ENCODE data around the gene ABI1. TPM values are rescaled to one million over a fixed set of nuclear protein-coding genes. Genes with fewer than 3 reads are reported as not detected.

The ABI1 gene
- total and polyA plus RNA-seq, 2 donors (not counting 1 experiment from before 2014, with no cell fraction given) = 37.8 to 80.5 TPM

GRCh38 chr10:26887611-26888215, 27.0 kb upstream of the ABI1 start:
- CTCF ChIA-PET = interaction anchor here (1.0 to 16.5 kb wide), 2 partner anchors 10 to 161 kb away, joined by 3 to 452 read pairs; no protein-coding TSS in a partner anchor
- Histone ChIP-seq H3K4me1 (ENCODE audit: control insufficient read depth in 2 of 2, insufficient read depth in 2 of 2, low read length in 2 of 2) (peaks cover 0 to 6% of the 10 kb centered on the region in 2 donors), H3K4me2 (replicated peaks; ENCODE audit: low read depth, low read length, poor library complexity, severe bottlenecking) (no peak overlapping the region), H3K27ac (ENCODE audit: low read length in 2 of 2) (no peak overlapping the region), H3K27me3 (replicated peaks in 1 of 4; ENCODE audit: control extremely low read depth in 1 of 4, control insufficient read depth in 3 of 4, insufficient read depth in 4 of 4, low read length in 3 of 4) (peaks cover 0 to 2% (median 0%) of the 10 kb centered on the region in 4 experiments), H3K9ac (ENCODE audit: low read length) (no peak overlapping the region), H3K9me3 (ENCODE audit: control extremely low read depth in 1 of 3, control insufficient read depth in 2 of 3, insufficient read depth in 1 of 3, low read length in 2 of 3) (peaks cover 0 to 4% (median 0%) of the 10 kb centered on the region in 3 donors), H3K36me3 (replicated peaks in 1 of 2; ENCODE audit: control extremely low read depth in 1 of 2, control insufficient read depth in 1 of 2, extremely low read depth in 1 of 2, insufficient read depth in 2 of 2, low read length in 1 of 2) (no peaks in the 10 kb centered on the region), H3K79me2 (ENCODE audit: control insufficient read depth, insufficient read depth, low read length) (no peaks in the 10 kb centered on the region), H2AFZ (ENCODE audit: insufficient read depth, low read depth, low read length, poor library complexity, severe bottlenecking) (no peak overlapping the region), H3K4me3 (ENCODE audit: control extremely low read depth in 1 of 5, extremely low read depth in 1 of 5, insufficient read depth in 1 of 5, low read depth in 2 of 5, low read length in 4 of 5) (no peak overlapping the region), H4K20me1 (ENCODE audit: control insufficient read depth, insufficient read depth, low read length, poor library complexity, severe bottlenecking) (no peaks in the 10 kb centered on the region)
- Mint-ChIP-seq H3K9me3 (ENCODE audit: insufficient read depth) (no peaks in the 10 kb centered on the region), H3K4me3 (no peak overlapping the region), H3K27ac (no peak overlapping the region), H3K27me3 (peaks cover 15% of the 10 kb centered on the region), H3K4me1 (peaks cover 9% of the 10 kb centered on the region)
- DNase-seq (no peak), ATAC-seq (ENCODE audit: low read depth) (no peak)
- intact Hi-C loops (cut with micrococcal nuclease) = no loop called here
- POLR2A ChIA-PET = no interaction called here
- no peak for TF ChIP-seq CTCF (IDR thresholded peaks at IDR 0.05)
- no peak for TF ChIP-seq EZH2 (IDR thresholded peaks at IDR 0.05; ENCODE audit: borderline replicate concordance, insufficient read depth, low read depth, low read length, poor library complexity, severe bottlenecking)
- 90% methylated on average over 3 of the region's 3 CpGs for WGBS (ENCODE audit: insufficient coverage)

- Histone ChIP-seq H3K4me3 (ENCODE audit: control extremely low read depth in 1 of 5, extremely low read depth in 1 of 5, insufficient read depth in 1 of 5, low read depth in 2 of 5, low read length in 4 of 5) (no peak overlapping the region), H4K20me1 (ENCODE audit: control insufficient read depth, insufficient read depth, low read length, poor library complexity, severe bottlenecking) (no peaks in the 10 kb centered on the region), H3K4me1 (ENCODE audit: control insufficient read depth in 2 of 2, insufficient read depth in 2 of 2, low read length in 2 of 2) (no peaks in the 10 kb centered on the region), H3K4me2 (replicated peaks; ENCODE audit: low read depth, low read length, poor library complexity, severe bottlenecking) (no peak overlapping the region), H2AFZ (ENCODE audit: insufficient read depth, low read depth, low read length, poor library complexity, severe bottlenecking) (peak overlapping the region; percentile 37), H3K27me3 (replicated peaks in 1 of 4; ENCODE audit: control extremely low read depth in 1 of 4, control insufficient read depth in 3 of 4, insufficient read depth in 4 of 4, low read length in 3 of 4) (peaks cover 0 to 3% (median 1%) of the 10 kb centered on the region in 4 experiments), H3K9me3 (ENCODE audit: control extremely low read depth in 1 of 3, control insufficient read depth in 2 of 3, insufficient read depth in 1 of 3, low read length in 2 of 3) (no peaks in the 10 kb centered on the region), H3K27ac (ENCODE audit: low read length in 2 of 2) (no peak overlapping the region), H3K9ac (ENCODE audit: low read length) (no peak overlapping the region), H3K79me2 (ENCODE audit: control insufficient read depth, insufficient read depth, low read length) (no peaks in the 10 kb centered on the region), H3K36me3 (replicated peaks in 1 of 2; ENCODE audit: control extremely low read depth in 1 of 2, control insufficient read depth in 1 of 2, extremely low read depth in 1 of 2, insufficient read depth in 2 of 2, low read length in 1 of 2) (no peaks in the 10 kb centered on the region)
- peak; percentile 70 for ATAC-seq (ENCODE audit: low read depth)
- CTCF ChIA-PET = interaction anchor here (0.6 to 16.5 kb wide), 38 partner anchors 9 to 967 kb away, joined by 3 to 452 read pairs (median 4); partner anchors contain the start of genes ABI1 and PDSS1
- POLR2A ChIA-PET = no interaction called here
- peak; percentile 65 for DNase-seq
- Mint-ChIP-seq H3K9me3 (ENCODE audit: insufficient read depth) (no peaks in the 10 kb centered on the region), H3K4me1 (peaks cover 1% of the 10 kb centered on the region), H3K27ac (no peak overlapping the region), H3K27me3 (peaks cover 22% of the 10 kb centered on the region), H3K4me3 (no peak overlapping the region)
- WGBS (ENCODE audit: insufficient coverage) = 5% methylated on average over 4 of the region's 10 CpGs
- TF ChIP-seq CTCF (IDR thresholded peaks at IDR 0.05) = peak; percentile 80
- TF ChIP-seq EZH2 (IDR thresholded peaks at IDR 0.05; ENCODE audit: borderline replicate concordance, insufficient read depth, low read depth, low read length, poor library complexity, severe bottlenecking) = no peak
- intact Hi-C loops (cut with micrococcal nuclease) = loop anchor here (1.0 to 5.0 kb wide), 5 partner anchors 21 to 546 kb away; partner anchors contain the start of gene ABI1
Measured at GRCh38 chr10:26881600-26882331, 21.0 kb upstream of the ABI1 start.

Measured in B cell (primary cell).